Liver (tissue), 9 donors: ENCODE data around the gene SEH1L. TPM values are rescaled to one million over a fixed set of nuclear protein-coding genes. Genes with fewer than 3 reads are reported as not detected.

Experiments
- DNase-seq: peaks from one replicate; pipeline ENCODE4 v3.0.0-alpha.2; 2017; ENCODE audit warnings: low spot score
- H3K27ac ChIP-seq, 2 donors: one replicate each; pipeline ENCODE4 v1.7.0; 2013; ENCODE audit warnings: inconsistent platforms in 2 of 2, low read length in 2 of 2, control low read depth in 1 of 2, low read depth in 1 of 2, mild to moderate bottlenecking in 1 of 2
- H3K27me3 ChIP-seq, 4 donors: one replicate each; pipeline versions ENCODE4 v1.6.1 to v1.7.0; 2013; ENCODE audit warnings: low read length in 3 of 4, inconsistent platforms in 1 of 4, mild to moderate bottlenecking in 1 of 4, moderate library complexity in 1 of 4; ENCODE audit not compliant: control insufficient read depth in 4 of 4, insufficient read depth in 4 of 4
- H3K36me3 ChIP-seq, 4 donors: one replicate each; pipeline versions ENCODE4 v1.6.1 to v1.7.0; 2013; ENCODE audit warnings: low read length in 3 of 4, mild to moderate bottlenecking in 3 of 4, low read depth in 1 of 4, moderate library complexity in 1 of 4; ENCODE audit not compliant: control insufficient read depth in 4 of 4, insufficient read depth in 3 of 4
- H3K4me1 ChIP-seq, 4 donors: one replicate each; pipeline versions ENCODE4 v1.6.1 to v1.7.0; 2013; ENCODE audit warnings: low read length in 3 of 4, mild to moderate bottlenecking in 3 of 4, moderate library complexity in 1 of 4; ENCODE audit not compliant: control insufficient read depth in 4 of 4, insufficient read depth in 4 of 4
- H3K4me3 ChIP-seq, 3 donors: one replicate each; pipeline versions ENCODE4 v1.6.1 to v1.7.0; 2013; ENCODE audit warnings: low read length in 3 of 3, control low read depth in 1 of 3, low read depth in 1 of 3, mild to moderate bottlenecking in 1 of 3
- H3K9ac ChIP-seq, 2 donors: one replicate each; pipeline ENCODE4 v1.7.0; 2013; ENCODE audit warnings: low read length in 2 of 2, mild to moderate bottlenecking in 2 of 2, moderate library complexity in 2 of 2, control low read depth in 1 of 2, low read depth in 1 of 2
- H3K9me3 ChIP-seq, 4 donors: one replicate each; pipeline versions ENCODE4 v1.6.1 to v1.7.0; 2013; ENCODE audit warnings: low read length in 3 of 4; ENCODE audit not compliant: control insufficient read depth in 4 of 4
- ATF3 ChIP-seq: IDR thresholded peaks from 2 replicates; pipeline ENCODE4 v1.6.1; 2016; ENCODE audit warnings: antibody characterized with exemption
- CTCF ChIP-seq: fragments of 150-350 bp; IDR thresholded peaks from 2 replicates; pipeline ENCODE4 v1.5.1; 2017; ENCODE audit warnings: improper control_type of control experiment, low read depth, low read length; ENCODE audit not compliant: missing input control
- EGR1 ChIP-seq, 2 donors: IDR thresholded peaks; 2 replicates each; pipeline ENCODE4 v1.6.1; 2016 to 2018; ENCODE audit warnings: antibody characterized with exemption in 2 of 2, low read depth in 2 of 2
- FOXA1 ChIP-seq: IDR thresholded peaks from 2 replicates; pipeline ENCODE4 v1.6.1; 2016; ENCODE audit warnings: antibody characterized with exemption
- FOXA2 ChIP-seq: IDR thresholded peaks from 2 replicates; pipeline ENCODE4 v1.6.1; 2016; ENCODE audit warnings: antibody characterized with exemption
- GABPA ChIP-seq, 2 donors: IDR thresholded peaks in 1 of 2; conservative IDR thresholded peaks in 1 of 2; 2 replicates each; pipeline ENCODE4 v1.6.1; 2016; ENCODE audit warnings: antibody characterized with exemption in 2 of 2, mild to moderate bottlenecking in 1 of 2, moderate library complexity in 1 of 2
- HNF4A ChIP-seq, 2 donors: conservative IDR thresholded peaks; 2 replicates each; pipeline ENCODE4 v1.6.1; 2016; ENCODE audit warnings: antibody characterized with exemption in 2 of 2, mild to moderate bottlenecking in 2 of 2
- HNF4G ChIP-seq: IDR thresholded peaks from 2 replicates; pipeline ENCODE4 v1.6.1; 2016; ENCODE audit warnings: antibody characterized with exemption
- JUND ChIP-seq, 2 donors: IDR thresholded peaks; 2 replicates each; pipeline ENCODE4 v1.6.1; 2016; ENCODE audit warnings: antibody characterized with exemption in 2 of 2
- NR2F2 ChIP-seq: IDR thresholded peaks from 2 replicates; pipeline ENCODE4 v1.6.1; 2016; ENCODE audit warnings: antibody characterized with exemption
- RAD21 ChIP-seq, 2 donors: IDR thresholded peaks; 2 replicates each; pipeline ENCODE4 v1.6.1; 2016; ENCODE audit warnings: antibody characterized with exemption in 2 of 2, mild to moderate bottlenecking in 2 of 2
- RXRA ChIP-seq, 2 donors: IDR thresholded peaks; 2 replicates each; pipeline ENCODE4 v1.6.1; 2017 to 2018; ENCODE audit warnings: antibody characterized with exemption in 2 of 2, mild to moderate bottlenecking in 1 of 2
- SP1 ChIP-seq: IDR thresholded peaks from 2 replicates; pipeline ENCODE4 v1.6.1; 2018; ENCODE audit warnings: antibody characterized with exemption, mild to moderate bottlenecking
- TAF1 ChIP-seq: conservative IDR thresholded peaks from 2 replicates; pipeline ENCODE4 v1.6.1; 2016; ENCODE audit warnings: antibody characterized with exemption, mild to moderate bottlenecking
- YY1 ChIP-seq: IDR thresholded peaks from 2 replicates; pipeline ENCODE4 v1.6.1; 2016; ENCODE audit warnings: antibody characterized with exemption, mild to moderate bottlenecking
- WGBS: extraction: QIAGEN DNeasy Blood & Tissue Kit; methylation state at CpG from one replicate; pipeline ENCODE4 v1.1.7; 2013; 5-methylcytosine and 5-hydroxymethylcytosine counted together
- polyA plus RNA-seq, 2 donors: library from polyadenylated mRNA; stranded (reverse) in 1 of 2; unstranded in 1 of 2; fragments of 200-250 nt in 1 of 2; fragments of >200 nt in 1 of 2; fragmentation: Nextera tagmentation in 1 of 2; extraction: Ambion mirVana in 1 of 2; gene quantifications; one replicate each; pipeline versions ENCODE4 v1.2.1 to v1.2.3, GENCODE V29; 2013 to 2015
- total RNA-seq, 2 donors: library from RNA; depleted of rRNA; stranded (reverse); fragments of >200 nt; gene quantifications; one replicate each; pipeline ENCODE4 v1.2.3, GENCODE V29; 2014
- TF ChIP-seq, protein P1 (sequence below): IDR thresholded peaks from 2 replicates; pipeline ENCODE4 v1.6.1; 2016; ENCODE audit warnings: antibody characterized with exemption, mild to moderate bottlenecking
- TF ChIP-seq, protein P2 (sequence below): IDR thresholded peaks from 2 replicates; pipeline ENCODE4 v1.6.1; 2016; ENCODE audit warnings: antibody characterized with exemption
- TF ChIP-seq, protein P3 (sequence below): IDR thresholded peaks from 2 replicates; pipeline ENCODE4 v1.6.1; 2016; ENCODE audit warnings: antibody characterized with exemption
- donor health status: healthy.
- donor health status: healthy.
- donor health status: healthy.
- donor health status: healthy.
- donor health status: healthy.

The SEH1L gene
- total and polyA plus RNA-seq, 4 donors, result 12.2 to 28.5 (median 16.8) TPM

DNA sequence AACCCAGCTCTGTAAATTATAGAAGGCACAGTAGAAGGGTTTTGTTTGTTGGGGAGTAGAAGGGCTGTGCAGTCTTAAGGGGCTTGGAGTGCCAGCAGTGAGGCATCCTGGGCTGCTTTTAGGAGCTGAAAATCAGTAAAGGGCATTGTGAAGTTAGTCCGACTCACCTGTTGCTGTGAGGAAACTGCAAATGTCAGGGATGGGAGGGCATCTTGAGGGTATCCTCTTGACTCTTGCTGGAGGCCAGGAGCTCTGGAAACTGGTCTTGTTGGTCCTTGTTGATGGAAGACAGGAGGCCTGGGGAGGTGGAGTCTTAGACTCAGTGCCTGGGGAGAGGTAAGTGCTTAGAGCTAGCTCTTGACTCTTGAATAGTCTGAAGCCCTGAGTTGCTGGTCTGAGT is 57.5 kb downstream of the SEH1L start:
- no peak for DNase-seq
- Histone ChIP-seq H3K36me3 (peaks cover 3 to 15% (median 10%) of the 10 kb centered on the region in 4 donors), H3K9ac (no peak overlapping the region), H3K27me3 (no peaks in the 10 kb centered on the region), H3K4me3 (no peak overlapping the region), H3K27ac (no peak overlapping the region), H3K4me1 (no peaks in the 10 kb centered on the region), H3K9me3 (no peaks in the 10 kb centered on the region)
- WGBS, result 98% methylated on average over 1 of the region's 1 CpG
- TF ChIP-seq ATF3 (no peak), RAD21 (IDR thresholded peaks at IDR 0.05) (no peak), YY1 (no peak)

DNA sequence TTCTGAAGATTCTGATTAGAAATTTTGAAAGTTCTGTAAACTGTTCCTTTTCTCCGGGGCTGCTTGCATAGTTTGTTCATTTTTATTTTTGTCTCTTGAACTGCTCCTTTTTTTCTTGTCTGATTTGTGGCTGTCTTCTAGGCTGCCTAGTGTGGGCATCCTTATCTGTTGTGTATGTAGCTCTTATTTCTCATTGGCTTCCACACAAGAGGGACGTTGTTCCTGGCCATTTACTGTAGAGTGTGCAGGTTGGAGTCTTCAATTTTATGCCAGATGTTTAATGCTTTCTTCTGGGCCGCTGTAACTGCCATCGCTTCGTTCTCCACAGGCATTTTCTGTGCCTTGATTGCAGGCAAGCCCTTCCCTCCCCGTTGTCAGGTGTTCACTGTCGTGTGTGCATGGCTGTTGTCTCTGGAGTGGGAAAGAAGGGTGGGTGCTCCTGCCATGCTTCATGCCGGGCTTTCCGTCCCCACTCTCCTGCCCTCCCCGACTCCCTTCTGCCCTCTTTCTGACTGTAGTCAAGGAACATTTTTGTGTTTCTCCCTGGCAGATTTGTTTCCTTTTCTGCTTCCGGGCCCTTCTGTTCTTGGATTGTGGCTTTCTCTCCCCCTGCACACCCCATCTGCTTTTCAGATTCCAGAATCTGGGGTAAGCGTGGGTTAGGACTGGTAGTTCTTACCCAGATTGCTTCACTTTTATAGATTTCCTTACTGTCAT is 58.9 kb downstream of the SEH1L start:
- H3K9ac ChIP-seq, result no peak overlapping the region
- no peaks in the 10 kb centered on the region for H3K27me3 ChIP-seq
- no peaks in the 10 kb centered on the region for H3K9me3 ChIP-seq
- H3K4me3 ChIP-seq, result no peak overlapping the region
- H3K36me3 ChIP-seq, result peaks cover 2 to 16% (median 11%) of the 10 kb centered on the region in 4 donors
- WGBS, result 85% methylated on average over 12 of the region's 12 CpGs
- no peaks in the 10 kb centered on the region for H3K4me1 ChIP-seq
- H3K27ac ChIP-seq, result no peak overlapping the region
- DNase-seq, result no peak
- no peak for TF ChIP-seq NR2F2
- no peak for TF ChIP-seq HNF4G
- TF ChIP-seq SP1, result no peak
- TF ChIP-seq HNF4A (conservative IDR thresholded peaks at IDR 0.05), result no peak
- TF ChIP-seq GABPA (IDR thresholded peaks at IDR 0.05 in 1 of 2, conservative IDR thresholded peaks at IDR 0.05 in 1 of 2), result no peak
- no peak for TF ChIP-seq JUND (IDR thresholded peaks at IDR 0.05)
- no peak for TF ChIP-seq EGR1 (IDR thresholded peaks at IDR 0.05; ENCODE audit: low read depth in 2 of 2)
- TF ChIP-seq RAD21 (IDR thresholded peaks at IDR 0.05), result no peak

GRCh38 chr18:13007248-13007560 is 59.4 kb downstream of the SEH1L start:
- H3K36me3 ChIP-seq, result peaks cover 2 to 21% (median 13%) of the 10 kb centered on the region in 4 donors
- no peak overlapping the region for H3K4me3 ChIP-seq
- no peaks in the 10 kb centered on the region for H3K4me1 ChIP-seq
- 53% methylated on average over 2 of the region's 2 CpGs for WGBS
- H3K9me3 ChIP-seq, result no peaks in the 10 kb centered on the region
- H3K27ac ChIP-seq, result no peak overlapping the region
- no peak for TF ChIP-seq CTCF
- TF ChIP-seq, protein P1, sequence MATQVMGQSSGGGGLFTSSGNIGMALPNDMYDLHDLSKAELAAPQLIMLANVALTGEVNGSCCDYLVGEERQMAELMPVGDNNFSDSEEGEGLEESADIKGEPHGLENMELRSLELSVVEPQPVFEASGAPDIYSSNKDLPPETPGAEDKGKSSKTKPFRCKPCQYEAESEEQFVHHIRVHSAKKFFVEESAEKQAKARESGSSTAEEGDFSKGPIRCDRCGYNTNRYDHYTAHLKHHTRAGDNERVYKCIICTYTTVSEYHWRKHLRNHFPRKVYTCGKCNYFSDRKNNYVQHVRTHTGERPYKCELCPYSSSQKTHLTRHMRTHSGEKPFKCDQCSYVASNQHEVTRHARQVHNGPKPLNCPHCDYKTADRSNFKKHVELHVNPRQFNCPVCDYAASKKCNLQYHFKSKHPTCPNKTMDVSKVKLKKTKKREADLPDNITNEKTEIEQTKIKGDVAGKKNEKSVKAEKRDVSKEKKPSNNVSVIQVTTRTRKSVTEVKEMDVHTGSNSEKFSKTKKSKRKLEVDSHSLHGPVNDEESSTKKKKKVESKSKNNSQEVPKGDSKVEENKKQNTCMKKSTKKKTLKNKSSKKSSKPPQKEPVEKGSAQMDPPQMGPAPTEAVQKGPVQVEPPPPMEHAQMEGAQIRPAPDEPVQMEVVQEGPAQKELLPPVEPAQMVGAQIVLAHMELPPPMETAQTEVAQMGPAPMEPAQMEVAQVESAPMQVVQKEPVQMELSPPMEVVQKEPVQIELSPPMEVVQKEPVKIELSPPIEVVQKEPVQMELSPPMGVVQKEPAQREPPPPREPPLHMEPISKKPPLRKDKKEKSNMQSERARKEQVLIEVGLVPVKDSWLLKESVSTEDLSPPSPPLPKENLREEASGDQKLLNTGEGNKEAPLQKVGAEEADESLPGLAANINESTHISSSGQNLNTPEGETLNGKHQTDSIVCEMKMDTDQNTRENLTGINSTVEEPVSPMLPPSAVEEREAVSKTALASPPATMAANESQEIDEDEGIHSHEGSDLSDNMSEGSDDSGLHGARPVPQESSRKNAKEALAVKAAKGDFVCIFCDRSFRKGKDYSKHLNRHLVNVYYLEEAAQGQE, result no peak
- TF ChIP-seq HNF4A (conservative IDR thresholded peaks at IDR 0.05), result no peak
- TF ChIP-seq JUND (IDR thresholded peaks at IDR 0.05), result no peak
- TF ChIP-seq RAD21 (IDR thresholded peaks at IDR 0.05), result no peak
- TF ChIP-seq FOXA2, result no peak
- no peak for TF ChIP-seq EGR1 (IDR thresholded peaks at IDR 0.05; ENCODE audit: low read depth in 2 of 2)
- TF ChIP-seq ATF3, result no peak
- TF ChIP-seq, protein P2, sequence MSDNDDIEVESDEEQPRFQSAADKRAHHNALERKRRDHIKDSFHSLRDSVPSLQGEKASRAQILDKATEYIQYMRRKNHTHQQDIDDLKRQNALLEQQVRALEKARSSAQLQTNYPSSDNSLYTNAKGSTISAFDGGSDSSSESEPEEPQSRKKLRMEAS, result no peak
- TF ChIP-seq SP1, result no peak
- TF ChIP-seq FOXA1, result no peak
- TF ChIP-seq, protein P3, sequence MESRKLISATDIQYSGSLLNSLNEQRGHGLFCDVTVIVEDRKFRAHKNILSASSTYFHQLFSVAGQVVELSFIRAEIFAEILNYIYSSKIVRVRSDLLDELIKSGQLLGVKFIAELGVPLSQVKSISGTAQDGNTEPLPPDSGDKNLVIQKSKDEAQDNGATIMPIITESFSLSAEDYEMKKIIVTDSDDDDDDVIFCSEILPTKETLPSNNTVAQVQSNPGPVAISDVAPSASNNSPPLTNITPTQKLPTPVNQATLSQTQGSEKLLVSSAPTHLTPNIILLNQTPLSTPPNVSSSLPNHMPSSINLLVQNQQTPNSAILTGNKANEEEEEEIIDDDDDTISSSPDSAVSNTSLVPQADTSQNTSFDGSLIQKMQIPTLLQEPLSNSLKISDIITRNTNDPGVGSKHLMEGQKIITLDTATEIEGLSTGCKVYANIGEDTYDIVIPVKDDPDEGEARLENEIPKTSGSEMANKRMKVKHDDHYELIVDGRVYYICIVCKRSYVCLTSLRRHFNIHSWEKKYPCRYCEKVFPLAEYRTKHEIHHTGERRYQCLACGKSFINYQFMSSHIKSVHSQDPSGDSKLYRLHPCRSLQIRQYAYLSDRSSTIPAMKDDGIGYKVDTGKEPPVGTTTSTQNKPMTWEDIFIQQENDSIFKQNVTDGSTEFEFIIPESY, result no peak
- TF ChIP-seq TAF1, result no peak
- TF ChIP-seq GABPA (IDR thresholded peaks at IDR 0.05 in 1 of 2, conservative IDR thresholded peaks at IDR 0.05 in 1 of 2), result no peak
- TF ChIP-seq HNF4G, result no peak
- TF ChIP-seq YY1, result no peak
- no peak for TF ChIP-seq NR2F2
- TF ChIP-seq RXRA (IDR thresholded peaks at IDR 0.05), result no peak
- no peak for DNase-seq
- no peaks in the 10 kb centered on the region for H3K27me3 ChIP-seq
- no peak overlapping the region for H3K9ac ChIP-seq
